H9 (cell line): ENCODE measurements around the gene EPOP. TPM values are rescaled to one million over a fixed set of nuclear protein-coding genes. Genes with fewer than 3 reads are reported as not detected.

Experiments used
- DNase-seq: peaks from one replicate; pipeline ENCODE4 v3.0.0-alpha.2; 2017
- H2AFZ ChIP-seq: one replicate; pipeline ENCODE4 v1.6.1; 2013; ENCODE audit warnings: mild to moderate bottlenecking, low read length, control low read depth, moderate library complexity
- H2AK5ac ChIP-seq: 2 replicates; pipeline ENCODE4 v1.6.1; 2013; ENCODE audit warnings: low read length, control low read depth, mixed read lengths; ENCODE audit not compliant: insufficient read length
- H2BK120ac ChIP-seq: one replicate; pipeline ENCODE4 v1.6.1; 2013; ENCODE audit warnings: low read depth, mild to moderate bottlenecking, low read length, control low read depth, inconsistent platforms; ENCODE audit not compliant: poor library complexity, severe bottlenecking
- H2BK12ac ChIP-seq: 2 replicates; pipeline ENCODE4 v1.6.1; 2013; ENCODE audit warnings: low read length, control low read depth, mixed read lengths, low read depth; ENCODE audit not compliant: insufficient read length
- H2BK15ac ChIP-seq: 2 replicates; pipeline ENCODE4 v1.6.1; 2013; ENCODE audit warnings: low read depth, low read length, control low read depth
- H2BK20ac ChIP-seq: one replicate; pipeline ENCODE4 v1.6.1; 2013; ENCODE audit warnings: low read depth, mild to moderate bottlenecking, low read length, control low read depth, inconsistent platforms; ENCODE audit not compliant: poor library complexity, severe bottlenecking
- H2BK5ac ChIP-seq: 2 replicates; pipeline ENCODE4 v1.6.1; 2013; ENCODE audit warnings: low read length, control low read depth, mixed read lengths; ENCODE audit not compliant: insufficient read length
- H3K14ac ChIP-seq: 2 replicates; pipeline ENCODE4 v1.6.1; 2013; ENCODE audit warnings: low read length, control low read depth; ENCODE audit not compliant: insufficient read depth
- H3K18ac ChIP-seq: 2 replicates; pipeline ENCODE4 v1.6.1; 2013; ENCODE audit warnings: low read depth, mild to moderate bottlenecking, mixed read lengths, low read length, control low read depth; ENCODE audit not compliant: insufficient read length
- H3K23ac ChIP-seq: 2 replicates; pipeline ENCODE4 v1.6.1; 2013; ENCODE audit warnings: low read length, control low read depth, mixed read lengths, low read depth; ENCODE audit not compliant: insufficient read length
- H3K23me2 ChIP-seq: 2 replicates; pipeline ENCODE4 v1.6.1; 2013; ENCODE audit warnings: low read depth, mild to moderate bottlenecking, mixed read lengths, low read length, control low read depth; ENCODE audit not compliant: insufficient read length, poor library complexity, severe bottlenecking
- H3K27ac ChIP-seq: 2 replicates; pipeline ENCODE4 v1.5.1; 2013; ENCODE audit warnings: low read length, control low read depth, mixed read lengths, low read depth; ENCODE audit not compliant: insufficient read length
- H3K27me3 ChIP-seq: 2 replicates; pipeline ENCODE4 v1.6.1; 2013; ENCODE audit warnings: low read length, control low read depth, inconsistent platforms; ENCODE audit not compliant: insufficient read depth
- H3K4ac ChIP-seq: 2 replicates; pipeline ENCODE4 v1.6.1; 2013; ENCODE audit warnings: low read depth, mild to moderate bottlenecking, control low read depth, inconsistent platforms, low read length, moderate library complexity
- H3K4me1 ChIP-seq: 2 replicates; pipeline ENCODE4 v1.6.1; 2013; ENCODE audit warnings: low read length, control low read depth, inconsistent platforms; ENCODE audit not compliant: insufficient read depth
- H3K4me2 ChIP-seq: 2 replicates; pipeline ENCODE4 v1.6.1; 2013; ENCODE audit warnings: low read length, control low read depth, mixed read lengths; ENCODE audit not compliant: insufficient read length, insufficient read depth
- H3K56ac ChIP-seq: 2 replicates; pipeline ENCODE4 v1.6.1; 2013; ENCODE audit warnings: low read depth, mild to moderate bottlenecking, mixed read lengths, low read length, control low read depth; ENCODE audit not compliant: insufficient read length
- H3K79me1 ChIP-seq: 2 replicates; pipeline ENCODE4 v1.6.1; 2013; ENCODE audit warnings: low read depth, mild to moderate bottlenecking, moderate library complexity, low read length, control low read depth, inconsistent platforms; ENCODE audit not compliant: insufficient read depth, poor library complexity, severe bottlenecking
- H3K79me2 ChIP-seq: 2 replicates; pipeline ENCODE4 v1.6.1; 2013; ENCODE audit warnings: low read length, control low read depth, inconsistent platforms; ENCODE audit not compliant: insufficient read depth
- H3K9ac ChIP-seq: 2 replicates; pipeline ENCODE4 v1.6.1; 2013; ENCODE audit warnings: low read length, control low read depth, mixed read lengths; ENCODE audit not compliant: insufficient read length; ENCODE audit errors: extremely low read depth
- H3K9me3 ChIP-seq: one replicate; pipeline ENCODE4 v1.6.1; 2013; ENCODE audit warnings: low read depth, low read length, inconsistent platforms; ENCODE audit not compliant: control insufficient read depth
- H3T11ph ChIP-seq: one replicate; pipeline ENCODE4 v1.6.1; 2013; ENCODE audit warnings: mild to moderate bottlenecking, low read length, control low read depth, inconsistent platforms
- H4K20me1 ChIP-seq: one replicate; pipeline ENCODE4 v1.6.1; 2013; ENCODE audit not compliant: control insufficient read depth, insufficient read length, insufficient read depth
- H4K5ac ChIP-seq: 2 replicates; pipeline ENCODE4 v1.6.1; 2013; ENCODE audit warnings: low read depth, mild to moderate bottlenecking, mixed read lengths, low read length, control low read depth; ENCODE audit not compliant: insufficient read length
- H4K8ac ChIP-seq: replicated peaks from 2 replicates; pipeline ENCODE4 v1.6.1; 2013; ENCODE audit warnings: low read length, control low read depth, mixed read lengths, low read depth; ENCODE audit not compliant: insufficient read length
- H4K91ac ChIP-seq: 2 replicates; pipeline ENCODE4 v1.6.1; 2013; ENCODE audit warnings: low read depth, mild to moderate bottlenecking, moderate library complexity, mixed read lengths, low read length, control low read depth; ENCODE audit not compliant: insufficient read length
- H3K27ac Mint-ChIP-seq, 3 experiments: 2 replicates in 2 of 3; 3 replicates in 1 of 3; pipeline ENCODE4 v1.8.0; 2020 to 2021; ENCODE audit warnings: mixed read lengths in 3 of 3, mild to moderate bottlenecking in 1 of 3, moderate library complexity in 1 of 3
- H3K27me3 Mint-ChIP-seq: 2 replicates; pipeline ENCODE4 v1.8.0; 2021; ENCODE audit warnings: low read depth, mild to moderate bottlenecking, moderate library complexity, mixed read lengths
- H3K36me3 Mint-ChIP-seq, 3 experiments: 2 replicates in 2 of 3; 3 replicates in 1 of 3; pipeline ENCODE4 v1.8.0; 2020 to 2021; ENCODE audit warnings: low read depth in 3 of 3, mixed read lengths in 3 of 3; ENCODE audit not compliant: insufficient read depth in 1 of 3
- H3K4me1 Mint-ChIP-seq, 2 experiments: 2 replicates each; pipeline ENCODE4 v1.8.0; 2020; ENCODE audit warnings: mixed read lengths in 2 of 2
- H3K4me3 Mint-ChIP-seq, 2 experiments: 2 replicates in 1 of 2; 3 replicates in 1 of 2; pipeline ENCODE4 v1.8.0; 2020 to 2021; ENCODE audit warnings: mild to moderate bottlenecking in 2 of 2, mixed read lengths in 2 of 2, moderate library complexity in 1 of 2
- H3K9me3 Mint-ChIP-seq, 2 experiments: 2 replicates in 1 of 2; 3 replicates in 1 of 2; pipeline ENCODE4 v1.8.0; 2020; ENCODE audit warnings: mild to moderate bottlenecking in 2 of 2, mixed read lengths in 2 of 2, moderate library complexity in 1 of 2
- WGBS: extraction: QIAGEN DNeasy Blood & Tissue Kit; methylation state at CpG from one replicate; pipeline ENCODE4 v1.1.7; 2013; ENCODE audit warnings: missing lambda C conversion rate, low lambda C conversion rate, mixed read lengths; ENCODE audit not compliant: insufficient read length; ENCODE audit errors: extremely low coverage; 5-methylcytosine and 5-hydroxymethylcytosine counted together
- total RNA-seq: library from RNA; stranded (reverse); gene quantifications from 2 replicates; pipeline ENCODE4 v1.2.1, GENCODE V29; 2021
- TF ChIP-seq, protein P1 (sequence below): fragments of 200-600 bp; sonication (generic); conservative IDR thresholded peaks from 3 replicates; pipeline ENCODE4 v1.8.0; 2021; ENCODE audit warnings: antibody characterized with exemption, mild to moderate bottlenecking

Gene EPOP
- total RNA-seq, 1 experiment from 2014 or later: 5.9 TPM

DNA sequence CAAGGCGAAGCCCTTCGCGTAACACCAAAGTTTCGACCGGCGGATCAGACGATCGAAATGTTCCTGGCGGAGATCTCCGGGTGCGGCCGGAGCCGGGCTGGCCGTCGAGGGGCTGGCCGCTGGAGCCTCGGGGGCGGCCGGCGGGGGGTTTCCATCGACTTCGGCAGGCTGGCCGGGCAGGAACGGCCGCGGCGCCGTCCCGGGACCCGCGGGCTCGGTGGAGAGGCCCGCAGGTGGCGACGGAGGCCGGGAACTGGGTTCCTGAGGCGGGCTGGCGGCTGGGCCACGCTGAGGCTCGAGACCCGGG is 1.1 kb downstream of the EPOP start:
- Histone ChIP-seq H2BK5ac (no peak overlapping the region), H3K4me2 (no peak overlapping the region), H4K8ac (no peak overlapping the region), H3K4ac (no peak overlapping the region), H4K5ac (no peak overlapping the region), H3K18ac (no peak overlapping the region), H3K14ac (no peak overlapping the region), H3K27me3 (peaks cover 67% of the 10 kb centered on the region), H3K79me1 (no peaks in the 10 kb centered on the region), H3K23me2 (peaks cover 29% of the 10 kb centered on the region), H3K23ac (no peak overlapping the region), H3T11ph (no peak overlapping the region), H3K4me1 (no peaks in the 10 kb centered on the region; the same call in none of the 2 replicates), H2BK15ac (no peak overlapping the region), H2BK20ac (no peak overlapping the region), H3K79me2 (no peaks in the 10 kb centered on the region), H3K9ac (no peak overlapping the region), H2BK120ac (no peak overlapping the region), H3K9me3 (no peaks in the 10 kb centered on the region), H4K91ac (no peak overlapping the region), H3K27ac (no peak overlapping the region), H3K56ac (no peak overlapping the region), H4K20me1 (no peaks in the 10 kb centered on the region), H2AK5ac (no peak overlapping the region), H2BK12ac (no peak overlapping the region), H2AFZ (no peak overlapping the region)
- TF ChIP-seq, protein P1, sequence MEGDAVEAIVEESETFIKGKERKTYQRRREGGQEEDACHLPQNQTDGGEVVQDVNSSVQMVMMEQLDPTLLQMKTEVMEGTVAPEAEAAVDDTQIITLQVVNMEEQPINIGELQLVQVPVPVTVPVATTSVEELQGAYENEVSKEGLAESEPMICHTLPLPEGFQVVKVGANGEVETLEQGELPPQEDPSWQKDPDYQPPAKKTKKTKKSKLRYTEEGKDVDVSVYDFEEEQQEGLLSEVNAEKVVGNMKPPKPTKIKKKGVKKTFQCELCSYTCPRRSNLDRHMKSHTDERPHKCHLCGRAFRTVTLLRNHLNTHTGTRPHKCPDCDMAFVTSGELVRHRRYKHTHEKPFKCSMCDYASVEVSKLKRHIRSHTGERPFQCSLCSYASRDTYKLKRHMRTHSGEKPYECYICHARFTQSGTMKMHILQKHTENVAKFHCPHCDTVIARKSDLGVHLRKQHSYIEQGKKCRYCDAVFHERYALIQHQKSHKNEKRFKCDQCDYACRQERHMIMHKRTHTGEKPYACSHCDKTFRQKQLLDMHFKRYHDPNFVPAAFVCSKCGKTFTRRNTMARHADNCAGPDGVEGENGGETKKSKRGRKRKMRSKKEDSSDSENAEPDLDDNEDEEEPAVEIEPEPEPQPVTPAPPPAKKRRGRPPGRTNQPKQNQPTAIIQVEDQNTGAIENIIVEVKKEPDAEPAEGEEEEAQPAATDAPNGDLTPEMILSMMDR: no peak
- H3K27me3 Mint-ChIP-seq: peaks cover 95% of the 10 kb centered on the region
- WGBS: no CpG with 5 or more reads among the region's 41 CpGs
- peaks cover 26 to 41% of the 10 kb centered on the region in 2 experiments for H3K4me1 Mint-ChIP-seq
- no peak for DNase-seq
- H3K9me3 Mint-ChIP-seq: no peaks in the 10 kb centered on the region; a peak in 2 of 5 replicates
- H3K27ac Mint-ChIP-seq: no peak overlapping the region
- no peaks in the 10 kb centered on the region; a peak in 1 of 7 replicates for H3K36me3 Mint-ChIP-seq
- peak overlapping the region in 1 of 2 experiments; percentile 21; a peak in 1 of 5 replicates for H3K4me3 Mint-ChIP-seq
